22Rv1 (cell line): Measurements from ENCODE around the gene STARD3.

Source experiments
- CTCF ChIP-seq: fragments of 450-650 bp; IDR thresholded peaks from 2 replicates; pipeline ENCODE4 v1.5.1; 2017; ENCODE audit warnings: mild to moderate bottlenecking
- ZFX ChIP-seq: fragments of 450-650 bp; IDR thresholded peaks from 2 replicates; pipeline ENCODE4 v1.6.1; 2017; ENCODE audit warnings: antibody characterized with exemption, borderline replicate concordance

GRCh38 chr17:39687546-39688474, 50.9 kb downstream of the STARD3 start, which contains the start of gene PGAP3:
- TF ChIP-seq CTCF, result peak; percentile 12; the same call in 1 of the 2 replicates
- TF ChIP-seq ZFX, result no peak
